Ascending aorta (tissue), 2 donors: ENCODE measurements around the gene PVR. TPM values are rescaled to one million over a fixed set of nuclear protein-coding genes. Genes with fewer than 3 reads are reported as not detected.

Experiments
- DNase-seq, 2 donors: peaks; one replicate each; pipeline ENCODE4 v3.0.0-alpha.2; 2019; ENCODE audit warnings: low spot score in 2 of 2
- H3K27ac ChIP-seq, 2 donors: fragments of 200-600 bp; sonication (generic); one replicate each; pipeline ENCODE4 v1.5.1; 2016 to 2017; ENCODE audit warnings: mild to moderate bottlenecking in 1 of 2
- H3K27me3 ChIP-seq: fragments of 200-600 bp; sonication (generic); one replicate; pipeline ENCODE4 v1.5.1; 2017
- H3K36me3 ChIP-seq, 2 donors: fragments of 200-600 bp; sonication (generic); one replicate each; pipeline ENCODE4 v1.5.1; 2016
- H3K4me1 ChIP-seq, 2 donors: fragments of 200-600 bp; sonication (generic); one replicate each; pipeline ENCODE4 v1.5.1; 2016 to 2017; ENCODE audit warnings: mild to moderate bottlenecking in 1 of 2
- H3K4me3 ChIP-seq, 2 donors: fragments of 200-600 bp; sonication (generic); one replicate each; pipeline ENCODE4 v1.5.1; 2016 to 2017; ENCODE audit warnings: mild to moderate bottlenecking in 1 of 2
- H3K9me3 ChIP-seq, 2 donors: fragments of 200-600 bp; sonication (generic); one replicate each; pipeline ENCODE4 v1.5.1; 2016
- CTCF ChIP-seq, 3 experiments: fragments of 200-600 bp in 2 of 3; fragments of 450-650 bp in 1 of 3; sonication (generic) in 2 of 3; IDR thresholded peaks; one replicate each; pipeline ENCODE4 v1.5.1; 2016 to 2019; ENCODE audit warnings: antibody characterized with exemption in 3 of 3, mild to moderate bottlenecking in 1 of 3, moderate library complexity in 1 of 3
- intact Hi-C: fragments of 100-400 bp; cut with DNase I; formaldehyde crosslinking; loops from one replicate; pipeline ENCODE4 v1.15.1; 2023
- total RNA-seq: library from RNA; depleted of rRNA; stranded (reverse); fragments of >200 nt; gene quantifications from one replicate; pipeline ENCODE4 v1.1.0, GENCODE V29; 2016

Gene PVR
- total RNA-seq, 1 donor from 2014 or later, result 61.4 TPM

GRCh38 chr19:44690131-44690440, 46.4 kb downstream of the PVR start:
- H3K9me3 ChIP-seq, result no peaks in the 10 kb centered on the region
- no peak for DNase-seq

GRCh38 chr19:44692379-44692721, 48.6 kb downstream of the PVR start:
- intact Hi-C loops, result loop anchor here (5.0 kb wide), 1 partner anchor 65 kb away; no protein-coding TSS in a partner anchor
- H3K4me3 ChIP-seq, result peak overlapping the region in 1 of 2 donors; percentile 17
- no peak for DNase-seq
- no peaks in the 10 kb centered on the region for H3K36me3 ChIP-seq
- TF ChIP-seq CTCF (IDR thresholded peaks at IDR 0.05), result no peak
- peaks cover 0 to 12% of the 10 kb centered on the region in 2 donors for H3K4me1 ChIP-seq
- peak overlapping the region in 1 of 2 donors; percentile 66 for H3K27ac ChIP-seq
- no peaks in the 10 kb centered on the region for H3K27me3 ChIP-seq
- H3K9me3 ChIP-seq, result no peaks in the 10 kb centered on the region

More at GRCh38 chr19:44690131-44690440, 46.4 kb downstream of the PVR start:
- intact Hi-C loops, result loop anchor here (5.0 kb wide), 1 partner anchor 67 kb away; no protein-coding TSS in a partner anchor
- no peak for TF ChIP-seq CTCF (IDR thresholded peaks at IDR 0.05)
- peaks cover 0 to 12% of the 10 kb centered on the region in 2 donors for H3K4me1 ChIP-seq
- H3K4me3 ChIP-seq, result no peak overlapping the region
- no peaks in the 10 kb centered on the region for H3K36me3 ChIP-seq
- H3K27ac ChIP-seq, result no peak overlapping the region
- H3K27me3 ChIP-seq, result no peaks in the 10 kb centered on the region

GRCh38 chr19:44694184-44694579, 50.5 kb downstream of the PVR start:
- H3K9me3 ChIP-seq, result no peaks in the 10 kb centered on the region
- no peak for TF ChIP-seq CTCF (IDR thresholded peaks at IDR 0.05)
- peaks cover 0 to 10% of the 10 kb centered on the region in 2 donors for H3K4me1 ChIP-seq
- H3K36me3 ChIP-seq, result no peaks in the 10 kb centered on the region
- DNase-seq, result no peak
- no peaks in the 10 kb centered on the region for H3K27me3 ChIP-seq
- intact Hi-C loops, result loop anchor here (5.0 kb wide), 1 partner anchor 63 kb away; no protein-coding TSS in a partner anchor
- H3K27ac ChIP-seq, result no peak overlapping the region
- no peak overlapping the region for H3K4me3 ChIP-seq

GRCh38 chr19:44696939-44697669, 53.4 kb downstream of the PVR start:
- TF ChIP-seq CTCF (IDR thresholded peaks at IDR 0.05), result no peak
- H3K9me3 ChIP-seq, result no peaks in the 10 kb centered on the region
- H3K27me3 ChIP-seq, result no peaks in the 10 kb centered on the region
- no peaks in the 10 kb centered on the region for H3K36me3 ChIP-seq
- no peak for DNase-seq
- intact Hi-C loops, result no loop called here
- no peak overlapping the region for H3K4me3 ChIP-seq
- H3K4me1 ChIP-seq, result peaks cover 0 to 3% of the 10 kb centered on the region in 2 donors
- no peak overlapping the region for H3K27ac ChIP-seq

GRCh38 chr19:44697670-44698034, 53.9 kb downstream of the PVR start:
- intact Hi-C loops, result no loop called here
- H3K4me3 ChIP-seq, result no peak overlapping the region
- no peaks in the 10 kb centered on the region for H3K36me3 ChIP-seq
- H3K9me3 ChIP-seq, result no peaks in the 10 kb centered on the region
- no peaks in the 10 kb centered on the region for H3K4me1 ChIP-seq
- H3K27ac ChIP-seq, result no peak overlapping the region
- TF ChIP-seq CTCF (IDR thresholded peaks at IDR 0.05), result no peak
- H3K27me3 ChIP-seq, result no peaks in the 10 kb centered on the region
- DNase-seq, result no peak
